GM12872 (cell line): ENCODE data around the gene TMEM168.

ENCODE experiments used
- TF ChIP-seq, protein P1 (sequence below): IDR thresholded peaks from 3 replicates; pipeline ENCODE4 v1.5.1; 2011; ENCODE audit warnings: low read depth, mild to moderate bottlenecking, low read length, moderate library complexity; ENCODE audit not compliant: insufficient read depth

The TMEM168 gene

DNA sequence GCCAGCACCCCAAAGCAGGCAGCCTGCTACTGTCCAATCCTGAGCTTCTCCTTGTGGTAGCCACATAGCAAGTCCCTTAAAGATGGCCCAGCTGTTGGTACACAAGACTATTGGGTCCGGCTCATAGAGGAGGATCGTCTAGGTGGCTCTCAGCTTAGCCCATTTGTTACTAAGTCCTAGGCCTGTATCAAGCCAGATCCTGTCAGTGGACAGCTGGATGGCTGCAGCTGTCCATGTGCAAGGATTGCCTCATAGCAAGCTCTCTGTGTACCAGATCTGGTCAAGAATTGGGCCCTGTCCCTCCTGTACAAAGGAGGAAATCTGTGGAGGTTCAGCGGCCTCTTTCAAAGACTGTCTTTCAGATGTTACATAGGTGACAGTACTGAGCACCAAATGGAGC is 12.2 kb upstream of the TMEM168 start:
- TF ChIP-seq, protein P1, sequence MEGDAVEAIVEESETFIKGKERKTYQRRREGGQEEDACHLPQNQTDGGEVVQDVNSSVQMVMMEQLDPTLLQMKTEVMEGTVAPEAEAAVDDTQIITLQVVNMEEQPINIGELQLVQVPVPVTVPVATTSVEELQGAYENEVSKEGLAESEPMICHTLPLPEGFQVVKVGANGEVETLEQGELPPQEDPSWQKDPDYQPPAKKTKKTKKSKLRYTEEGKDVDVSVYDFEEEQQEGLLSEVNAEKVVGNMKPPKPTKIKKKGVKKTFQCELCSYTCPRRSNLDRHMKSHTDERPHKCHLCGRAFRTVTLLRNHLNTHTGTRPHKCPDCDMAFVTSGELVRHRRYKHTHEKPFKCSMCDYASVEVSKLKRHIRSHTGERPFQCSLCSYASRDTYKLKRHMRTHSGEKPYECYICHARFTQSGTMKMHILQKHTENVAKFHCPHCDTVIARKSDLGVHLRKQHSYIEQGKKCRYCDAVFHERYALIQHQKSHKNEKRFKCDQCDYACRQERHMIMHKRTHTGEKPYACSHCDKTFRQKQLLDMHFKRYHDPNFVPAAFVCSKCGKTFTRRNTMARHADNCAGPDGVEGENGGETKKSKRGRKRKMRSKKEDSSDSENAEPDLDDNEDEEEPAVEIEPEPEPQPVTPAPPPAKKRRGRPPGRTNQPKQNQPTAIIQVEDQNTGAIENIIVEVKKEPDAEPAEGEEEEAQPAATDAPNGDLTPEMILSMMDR = no peak

DNA sequence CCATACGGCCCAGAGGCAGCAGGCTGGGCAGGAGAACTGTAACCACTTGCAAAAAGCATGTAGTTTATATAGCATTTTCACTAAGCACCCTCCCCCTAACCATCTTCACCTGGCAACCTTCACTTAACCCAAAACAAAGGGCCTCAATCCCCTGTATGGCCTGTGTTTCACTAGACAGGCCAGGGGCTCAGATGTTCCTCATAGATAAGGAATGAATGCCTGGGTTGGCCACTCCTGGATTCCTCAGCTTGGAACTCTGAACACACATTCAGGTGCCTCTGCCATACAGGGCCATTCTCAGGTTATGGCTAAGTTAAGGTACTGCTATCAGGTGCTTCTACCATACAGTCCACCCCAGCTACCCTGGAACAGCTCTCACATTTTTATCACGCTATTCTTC is 10.3 kb upstream of the TMEM168 start:
- TF ChIP-seq, protein P1 = no peak

DNA sequence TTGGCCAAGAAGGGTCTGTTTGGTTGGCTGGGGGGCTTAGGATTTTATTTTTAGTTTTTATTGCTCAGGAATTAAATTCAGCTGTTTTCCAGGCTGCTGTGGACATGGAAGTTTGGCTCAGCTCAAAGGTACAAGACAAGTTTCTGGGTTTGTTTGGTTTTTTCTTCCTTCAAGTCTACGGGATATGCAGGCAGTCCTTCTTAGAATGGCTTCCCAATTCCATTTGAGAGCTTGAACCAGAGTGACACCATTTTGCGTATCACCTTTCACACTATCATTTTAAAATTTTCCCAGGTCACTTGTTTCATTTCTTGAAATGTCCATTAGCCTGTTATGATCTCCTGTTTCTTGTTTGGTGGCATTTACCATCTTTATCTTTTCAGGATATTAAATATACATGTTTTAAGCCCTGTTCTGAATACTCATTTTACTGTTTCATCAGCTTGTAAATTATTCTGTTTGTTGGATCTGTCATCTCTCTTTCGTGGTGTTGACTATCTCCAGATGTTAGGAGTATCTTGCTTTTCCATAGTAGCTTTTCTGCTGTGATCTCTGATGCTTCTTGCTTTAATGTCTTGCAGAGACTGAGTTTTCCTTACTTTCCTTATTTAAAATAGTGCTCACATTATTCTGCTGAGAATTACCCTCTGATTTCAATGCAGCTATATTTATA is 9.4 kb upstream of the TMEM168 start:
- TF ChIP-seq, protein P1 = no peak

DNA sequence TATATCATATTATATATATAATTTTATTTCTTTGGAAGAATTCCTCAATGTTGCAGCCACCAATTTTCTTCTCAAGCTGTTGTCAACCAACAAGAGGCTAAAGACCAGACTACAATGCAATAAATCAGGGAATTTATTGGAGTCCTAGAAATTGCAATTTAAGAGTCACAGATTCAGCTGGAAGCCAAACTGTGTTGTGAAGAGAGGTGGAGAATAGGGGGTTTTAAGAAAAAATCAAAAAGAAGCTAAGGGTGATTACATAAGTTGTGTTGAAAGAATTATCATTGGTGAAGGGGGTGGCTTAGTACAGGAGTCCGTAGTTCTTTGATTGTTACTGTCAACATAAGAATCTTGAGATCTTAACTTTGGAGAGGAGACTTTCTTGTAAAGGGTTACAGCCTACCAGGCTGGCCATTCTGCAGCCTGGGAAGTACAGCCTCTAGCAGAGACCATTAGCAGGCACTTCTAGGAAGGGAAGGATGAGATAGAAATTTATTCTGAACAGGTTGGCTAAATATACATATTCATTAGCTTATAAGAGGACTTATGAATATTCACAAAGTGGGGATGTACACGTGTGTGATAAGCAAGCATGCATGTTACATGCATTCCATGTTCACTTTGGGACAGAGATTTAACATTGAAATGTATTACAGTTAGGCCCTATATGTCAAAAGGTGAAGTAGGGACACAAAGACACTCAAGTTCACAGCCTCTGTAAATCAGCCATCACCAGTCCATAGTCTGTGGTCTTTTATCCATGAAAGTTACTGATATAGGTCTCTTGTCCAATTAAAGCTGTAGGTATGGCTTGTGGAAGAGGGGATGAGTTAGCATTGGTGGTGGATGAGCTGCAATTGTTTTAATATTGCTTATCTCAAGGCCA is 8.3 kb upstream of the TMEM168 start:
- TF ChIP-seq, protein P1 = no peak

DNA sequence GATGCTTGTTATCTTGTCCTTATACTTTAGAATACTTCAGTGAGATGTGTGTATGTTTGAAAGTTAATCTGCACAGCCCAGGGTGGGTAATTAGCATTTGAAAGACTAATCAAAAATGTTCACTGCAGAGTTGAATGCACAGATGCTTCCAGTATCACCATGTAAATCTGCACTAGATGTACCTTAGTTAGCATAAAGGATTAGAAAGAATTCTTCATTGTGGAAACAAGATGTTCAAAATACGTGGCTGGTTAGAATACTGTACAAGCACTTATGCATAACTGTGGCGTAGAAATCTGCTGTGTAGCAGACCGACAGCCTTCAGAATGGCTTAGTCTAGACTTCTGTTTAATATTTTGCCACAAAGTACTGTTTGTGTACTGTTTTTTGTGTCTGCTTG is 2.2 kb upstream of the TMEM168 start:
- TF ChIP-seq, protein P1 = no peak

DNA sequence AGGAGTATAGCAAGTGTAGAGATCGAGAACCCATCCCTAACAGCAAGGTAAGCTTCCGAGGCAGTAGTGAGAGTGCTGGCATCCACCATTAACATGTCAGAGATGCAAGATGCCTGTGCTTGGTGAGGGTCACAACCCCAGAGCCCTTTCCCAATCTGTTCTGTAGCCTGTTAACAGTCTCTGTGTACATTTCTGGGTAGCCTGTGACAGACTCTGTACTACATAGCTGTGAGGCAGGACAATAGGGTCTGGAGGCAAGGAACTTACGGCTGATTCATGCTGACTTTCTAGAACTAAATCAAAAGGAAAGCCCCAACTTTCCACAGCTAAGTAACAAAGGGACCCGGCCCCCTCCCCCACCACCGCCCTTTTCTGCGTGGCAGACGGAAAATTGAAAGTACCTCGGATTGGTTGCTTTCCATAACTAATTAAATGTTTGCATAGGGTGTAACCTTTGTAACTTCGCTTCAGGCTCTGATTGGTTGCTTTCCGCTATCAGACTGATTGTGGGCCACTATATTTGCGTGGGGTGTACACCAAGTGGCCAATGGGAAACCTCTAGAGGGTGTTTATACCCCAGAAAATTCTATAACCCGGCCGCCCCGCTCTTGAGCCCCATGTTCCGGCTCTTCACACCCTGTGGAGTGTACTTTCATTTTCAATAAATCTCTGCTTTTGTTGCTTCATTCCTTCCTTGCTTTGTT is 1.4 kb upstream of the TMEM168 start:
- TF ChIP-seq, protein P1 = no peak

DNA sequence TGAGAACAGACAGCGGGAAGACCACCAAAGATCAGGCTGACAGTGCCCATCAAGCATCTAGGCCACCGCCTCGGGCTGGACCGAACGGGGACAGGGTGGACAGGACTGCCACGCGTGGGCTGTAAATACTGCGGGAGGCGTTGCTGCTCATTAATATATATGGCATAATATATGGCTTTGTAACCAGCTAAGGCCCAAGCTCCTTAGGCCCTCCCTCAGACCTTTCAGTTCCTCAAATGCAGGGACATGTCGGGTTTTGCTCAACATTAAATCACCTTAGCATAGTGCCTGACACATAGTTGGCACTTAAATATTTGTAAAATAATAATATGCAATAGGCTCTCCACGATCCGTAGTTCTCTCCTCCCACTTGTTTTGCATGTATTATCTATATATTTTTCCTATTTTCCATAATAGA is 402 bp upstream of the TMEM168 start:
- TF ChIP-seq, protein P1 = no peak
